GM12872 (cell line): ENCODE results near the gene FAM222A.

ENCODE experiments used
- TF ChIP-seq, protein P1 (sequence below): IDR thresholded peaks from 3 replicates; pipeline ENCODE4 v1.5.1; 2011; ENCODE audit warnings: low read depth, mild to moderate bottlenecking, low read length, moderate library complexity; ENCODE audit not compliant: insufficient read depth

The FAM222A gene

DNA sequence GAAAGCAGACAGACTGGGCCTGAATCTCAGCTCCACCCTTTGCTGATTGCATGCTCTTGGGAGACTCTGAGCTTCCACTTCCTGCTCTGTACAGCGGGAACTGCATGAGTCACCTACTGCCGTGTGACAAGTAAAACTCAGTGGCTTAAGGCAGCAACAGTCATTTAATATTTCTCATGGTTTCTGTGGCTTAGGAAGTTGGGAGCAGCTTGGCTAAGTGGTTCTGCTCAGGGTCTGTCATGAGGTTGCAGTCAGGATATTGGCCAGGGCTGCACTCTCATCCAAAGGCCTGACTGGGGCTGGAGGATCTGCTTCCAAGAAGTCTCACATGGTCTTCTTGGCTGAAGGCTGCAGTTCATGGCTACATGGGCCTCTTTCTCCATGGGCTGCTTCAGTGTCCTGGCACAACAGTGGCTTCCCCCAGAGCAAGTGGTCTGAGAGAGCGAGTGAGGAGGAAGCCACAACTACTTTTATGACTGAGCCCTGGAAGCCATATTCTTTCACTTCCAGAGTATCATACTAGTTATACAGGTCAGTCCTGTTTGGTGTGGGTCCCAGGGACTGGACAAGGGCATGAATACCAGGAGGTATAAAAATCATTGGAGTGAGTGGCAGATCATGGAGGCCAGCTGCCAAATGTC is 49.7 kb downstream of the FAM222A start:
- TF ChIP-seq, protein P1, sequence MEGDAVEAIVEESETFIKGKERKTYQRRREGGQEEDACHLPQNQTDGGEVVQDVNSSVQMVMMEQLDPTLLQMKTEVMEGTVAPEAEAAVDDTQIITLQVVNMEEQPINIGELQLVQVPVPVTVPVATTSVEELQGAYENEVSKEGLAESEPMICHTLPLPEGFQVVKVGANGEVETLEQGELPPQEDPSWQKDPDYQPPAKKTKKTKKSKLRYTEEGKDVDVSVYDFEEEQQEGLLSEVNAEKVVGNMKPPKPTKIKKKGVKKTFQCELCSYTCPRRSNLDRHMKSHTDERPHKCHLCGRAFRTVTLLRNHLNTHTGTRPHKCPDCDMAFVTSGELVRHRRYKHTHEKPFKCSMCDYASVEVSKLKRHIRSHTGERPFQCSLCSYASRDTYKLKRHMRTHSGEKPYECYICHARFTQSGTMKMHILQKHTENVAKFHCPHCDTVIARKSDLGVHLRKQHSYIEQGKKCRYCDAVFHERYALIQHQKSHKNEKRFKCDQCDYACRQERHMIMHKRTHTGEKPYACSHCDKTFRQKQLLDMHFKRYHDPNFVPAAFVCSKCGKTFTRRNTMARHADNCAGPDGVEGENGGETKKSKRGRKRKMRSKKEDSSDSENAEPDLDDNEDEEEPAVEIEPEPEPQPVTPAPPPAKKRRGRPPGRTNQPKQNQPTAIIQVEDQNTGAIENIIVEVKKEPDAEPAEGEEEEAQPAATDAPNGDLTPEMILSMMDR: no peak

GRCh38 chr12:109764123-109764522 is 50.5 kb downstream of the FAM222A start:
- TF ChIP-seq, protein P1: peak; percentile 18; the same call in 1 of the 3 replicates

DNA sequence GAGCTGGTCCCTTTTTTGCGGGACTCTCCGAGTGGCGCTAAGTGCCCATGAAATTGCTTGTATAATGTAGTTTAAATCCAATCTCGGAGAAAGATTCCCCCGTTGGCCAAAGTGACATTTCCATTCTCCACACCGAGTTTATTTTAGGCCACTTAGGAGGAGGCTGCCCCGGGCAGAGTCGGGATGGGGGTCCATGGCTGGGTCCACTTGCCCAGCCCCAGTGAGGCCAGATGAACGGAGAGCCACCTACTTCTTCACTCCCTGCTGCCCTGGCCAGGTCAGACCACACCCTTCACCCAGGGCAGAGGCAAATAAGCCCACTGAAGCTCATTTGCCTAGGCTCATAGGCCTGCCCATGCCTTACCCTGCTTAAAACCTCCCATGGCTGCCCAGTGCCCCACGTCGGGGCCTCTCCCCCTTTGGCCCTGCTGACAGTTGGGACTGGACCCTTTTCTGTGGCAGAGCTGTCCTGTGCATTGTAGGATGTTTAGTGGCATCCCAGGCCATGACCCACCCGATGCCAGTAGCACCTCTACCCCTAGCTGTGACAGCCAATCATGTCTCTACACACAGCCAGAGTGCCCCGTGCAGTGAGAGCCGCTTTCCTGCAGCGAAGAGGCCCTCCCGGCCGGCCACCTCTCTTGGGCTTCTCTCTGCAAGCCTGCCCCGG is 51.3 kb downstream of the FAM222A start:
- TF ChIP-seq, protein P1: no peak

- TF ChIP-seq, protein P1: no peak
These were observed 51.8 kb downstream of the FAM222A start for GRCh38 chr12:109765446-109765810.

GRCh38 chr12:109766251-109766778 is 52.7 kb downstream of the FAM222A start:
- TF ChIP-seq, protein P1: no peak

- TF ChIP-seq, protein P1: no peak
These were observed 53.8 kb downstream of the FAM222A start for GRCh38 chr12:109767456-109767855.

GRCh38 chr12:109767991-109768900 is 54.6 kb downstream of the FAM222A start:
- TF ChIP-seq, protein P1: no peak
